ENCODE results near the gene RAP1GDS1. TPM values are rescaled to one million over a fixed set of nuclear protein-coding genes. Genes with fewer than 3 reads are reported as not detected.

RAP1GDS1 gene
- total and polyA plus RNA-seq, 8 donors: 30.7 to 49.1 (median 35.3) TPM

GRCh38 chr4:98493296-98493695, 232.1 kb downstream of the RAP1GDS1 start:
- Histone ChIP-seq H3K9me3 (no peaks in the 10 kb centered on the region), H3K4me3 (no peak overlapping the region), H3K4me1 (no peaks in the 10 kb centered on the region), H3K36me3 (no peaks in the 10 kb centered on the region), H3K27ac (no peak overlapping the region), H3K27me3 (no peaks in the 10 kb centered on the region)
- TF ChIP-seq CTCF (IDR thresholded peaks at IDR 0.05): no peak
- ATAC-seq (no peak), DNase-seq (no peak)
- intact Hi-C loops (cut with DNase I): no loop called here

Other genes with a start within 250 kb of the RAP1GDS1 start
- under 1 TPM; 0.64 to 0.76 TPM for gene STPG2, start 117.9 kb upstream of the RAP1GDS1 start, total RNA-seq
- gene STPG2, start 117.9 kb upstream of the RAP1GDS1 start, polyA plus RNA-seq (ENCODE audit: insufficient read length in 6 of 6): under 1 TPM; 0.13 to 0.49 (median 0.26) TPM